HCT116 (cell line): ENCODE results near the gene TMC1.

Source experiments
- CBX3 ChIP-seq: IDR thresholded peaks from 2 replicates; pipeline ENCODE4 v1.6.1; 2012; ENCODE audit warnings: low read depth
- CTCF ChIP-seq, 3 experiments: fragments of 200-600 bp in 1 of 3; sonication (generic) in 1 of 3; IDR thresholded peaks in 2 of 3; conservative IDR thresholded peaks in 1 of 3; 2 replicates each; pipeline ENCODE4 v1.5.1; 2012 to 2017; ENCODE audit warnings: low read depth in 2 of 3, low read length in 2 of 3, antibody characterized with exemption in 1 of 3, borderline replicate concordance in 1 of 3, control low read depth in 1 of 3, mild to moderate bottlenecking in 1 of 3, mixed read lengths in 1 of 3, mixed run types in 1 of 3, moderate library complexity in 1 of 3; ENCODE audit not compliant: insufficient read depth in 1 of 3
- EGR1 ChIP-seq: IDR thresholded peaks from 2 replicates; pipeline ENCODE4 v1.6.1; 2012; ENCODE audit warnings: low read depth
- EZH2phosphoT487 ChIP-seq: fragments of 200-600 bp; IDR thresholded peaks from 2 replicates; pipeline ENCODE4 v1.6.1; 2018; ENCODE audit warnings: antibody characterized with exemption, borderline replicate concordance
- FOSL1 ChIP-seq: IDR thresholded peaks from 2 replicates; pipeline ENCODE4 v1.6.1; 2012; ENCODE audit warnings: low read depth
- POLR2A ChIP-seq: IDR thresholded peaks from 2 replicates; pipeline ENCODE4 v1.7.0; 2011; ENCODE audit warnings: borderline replicate concordance; ENCODE audit not compliant: insufficient read depth, insufficient read length; ENCODE audit errors: extremely low read depth
- POLR2AphosphoS5 ChIP-seq: IDR thresholded peaks from 2 replicates; pipeline ENCODE4 v1.6.1; 2011; ENCODE audit warnings: mild to moderate bottlenecking, low read depth, low read length, moderate library complexity
- RAD21 ChIP-seq: IDR thresholded peaks from 2 replicates; pipeline ENCODE4 v1.6.1; 2012; ENCODE audit warnings: low read depth, mild to moderate bottlenecking
- REST ChIP-seq: IDR thresholded peaks from 2 replicates; pipeline ENCODE4 v1.6.1; 2012; ENCODE audit warnings: low read depth
- SRF ChIP-seq: IDR thresholded peaks from 2 replicates; pipeline ENCODE4 v1.6.1; 2012; ENCODE audit warnings: low read depth
- ZBTB33 ChIP-seq: IDR thresholded peaks from 2 replicates; pipeline ENCODE4 v1.6.1; 2011; ENCODE audit warnings: mild to moderate bottlenecking, low read length, moderate library complexity; ENCODE audit not compliant: insufficient replicate concordance; ENCODE audit errors: extremely low read depth
- ZFX ChIP-seq: fragments of 450-650 bp; IDR thresholded peaks from 2 replicates; pipeline ENCODE4 v1.6.1; 2017
- ZNF274 ChIP-seq: fragments of 200-500 bp; sonication (Bioruptor generic); IDR thresholded peaks from 2 replicates; pipeline ENCODE4 v1.6.1; 2014; ENCODE audit warnings: mild to moderate bottlenecking, low read depth, low read length, inconsistent platforms

GRCh38 chr9:72726947-72727346 lies 205.5 kb downstream of the TMC1 start:
- TF ChIP-seq EGR1 (no peak), CTCF (IDR thresholded peaks at IDR 0.05 in 2 of 3, conservative IDR thresholded peaks at IDR 0.05 in 1 of 3; ENCODE audit: borderline replicate concordance in 1 of 3, insufficient read depth in 1 of 3, low read depth in 2 of 3, low read length in 2 of 3) (no peak), POLR2AphosphoS5 (no peak), REST (no peak), ZNF274 (no peak), FOSL1 (no peak), POLR2A (no peak), ZBTB33 (no peak), RAD21 (no peak), SRF (no peak), ZFX (no peak), CBX3 (no peak), EZH2phosphoT487 (no peak)
